ENCODE results near the gene C5.
"Not testable (repeated sequence)": the region's sequence is repeated elsewhere in the genome, so short reads cannot be mapped to it uniquely, and the experiment has no call there.

C5 gene

DNA sequence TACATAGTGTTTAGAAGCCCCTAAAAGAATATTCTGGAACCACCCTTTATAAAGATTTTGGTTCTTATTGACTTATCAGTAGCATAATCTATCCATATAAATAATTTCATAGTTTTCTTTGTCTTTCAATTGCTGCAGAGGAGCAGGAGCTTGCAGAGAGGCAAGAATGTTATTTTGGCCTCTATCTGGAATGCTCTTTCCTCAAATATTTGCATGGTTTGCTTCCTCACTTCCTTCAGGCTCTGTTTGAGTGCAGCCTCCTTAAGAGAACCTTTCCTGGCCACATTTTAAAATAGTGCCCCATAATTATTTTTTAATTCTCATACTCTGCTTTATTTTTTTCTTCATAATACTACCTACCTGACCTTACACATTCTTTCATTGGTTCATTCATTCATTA is 1.5 kb downstream of the C5 start:
- in situ Hi-C loops (cut with MboI; ENCODE audit: low sequenced_read_pairs) = no loop called here

DNA sequence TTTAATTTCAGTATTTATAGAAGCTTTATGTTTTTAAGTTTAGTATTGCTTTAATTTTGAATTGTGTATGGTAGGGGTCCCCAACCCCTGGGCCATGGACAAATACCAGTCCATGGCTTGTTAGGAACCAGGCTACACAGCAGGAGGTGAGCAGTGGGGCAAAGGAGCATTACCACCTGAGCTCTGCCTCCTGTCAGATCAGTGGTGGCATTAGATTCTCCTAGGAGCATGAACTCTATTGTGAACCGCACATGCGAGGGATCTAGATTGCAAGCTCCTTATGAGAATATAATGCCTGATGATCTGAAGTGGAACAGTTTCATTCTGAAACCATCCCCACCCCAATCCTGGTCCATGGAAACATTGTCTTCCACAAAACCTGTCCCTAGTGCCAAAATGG is 1.9 kb downstream of the C5 start:
- in situ Hi-C loops (cut with MboI; ENCODE audit: low sequenced_read_pairs) = no loop called here

DNA sequence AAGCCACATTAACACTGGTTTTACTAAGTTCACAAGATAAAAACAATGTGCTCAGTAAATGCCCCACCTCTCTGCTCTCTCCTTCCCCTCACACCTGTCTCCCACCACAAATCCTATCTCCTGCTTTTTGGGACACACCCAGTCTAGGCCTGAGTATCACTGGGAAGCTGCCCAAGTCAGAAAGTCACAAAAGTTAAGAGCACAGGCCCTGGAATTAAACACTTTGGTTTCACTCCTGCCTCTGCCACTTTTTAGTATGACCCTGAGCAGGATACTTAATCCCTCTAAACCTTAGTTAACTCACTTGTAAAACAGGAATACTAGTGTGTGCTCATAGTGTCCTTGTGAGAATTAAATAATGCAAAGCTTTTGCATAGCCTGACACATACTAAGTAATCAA is 11.3 kb downstream of the C5 start:
- in situ Hi-C loops (cut with MboI; ENCODE audit: low sequenced_read_pairs) = no loop called here

DNA sequence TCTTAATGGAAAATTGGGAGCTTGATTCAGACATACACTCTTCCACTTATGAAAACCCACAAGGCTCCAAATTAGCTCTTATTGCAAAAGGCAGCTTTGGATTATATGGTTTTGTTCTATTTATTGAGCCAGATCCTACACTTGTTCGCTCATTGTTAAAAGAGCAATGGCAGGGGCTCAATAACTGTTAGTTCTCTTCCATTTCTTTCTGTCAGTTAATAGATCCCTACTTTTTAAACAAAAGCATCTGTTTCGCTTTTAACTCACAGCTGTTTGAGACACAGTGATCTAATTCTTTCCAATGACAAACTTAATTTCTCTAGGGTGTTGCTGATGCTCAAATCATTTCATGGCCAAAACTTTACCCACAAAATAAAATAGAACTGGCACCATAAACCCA is 11.7 kb downstream of the C5 start:
- in situ Hi-C loops (cut with MboI; ENCODE audit: low sequenced_read_pairs) = no loop called here

DNA sequence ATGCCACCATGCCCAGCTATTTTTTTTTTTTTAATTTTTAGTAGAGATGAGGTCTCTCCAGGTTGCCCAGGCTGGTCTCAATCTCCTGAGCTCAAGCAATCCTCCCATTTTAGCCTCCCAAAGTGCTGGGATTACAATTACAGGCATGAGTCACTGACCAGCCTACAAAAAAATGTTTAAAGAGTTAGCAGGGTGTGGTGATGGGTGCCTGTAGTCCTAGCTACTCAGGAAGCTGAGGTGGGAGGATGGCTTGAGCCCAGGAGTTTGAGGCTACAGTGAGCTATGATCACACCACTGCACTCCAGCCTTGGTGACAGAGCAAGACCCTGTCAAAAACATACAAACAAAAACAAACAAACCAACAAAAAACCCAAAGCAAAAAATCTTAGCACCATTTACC is 14.4 kb downstream of the C5 start:
- in situ Hi-C loops (cut with MboI; ENCODE audit: low sequenced_read_pairs) = not testable (repeated sequence)

DNA sequence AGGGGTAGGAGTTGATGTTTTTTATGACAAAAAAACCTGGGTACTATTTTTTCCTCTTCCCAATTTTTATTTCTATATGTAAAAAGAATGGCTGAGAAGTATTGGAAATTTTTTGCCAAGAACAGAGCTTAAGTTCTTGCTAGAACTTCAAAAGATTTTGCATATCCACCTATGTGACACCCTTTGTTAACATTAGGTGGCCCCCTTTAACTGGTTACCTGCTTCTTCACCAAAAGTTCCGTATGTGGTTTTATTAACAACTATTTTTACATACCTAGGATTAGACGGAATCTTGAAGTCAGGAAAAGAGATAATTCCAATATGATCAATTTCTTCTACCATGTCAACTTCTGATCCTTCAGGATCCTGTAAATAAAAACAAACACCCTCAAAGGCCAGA is 15.5 kb downstream of the C5 start:
- in situ Hi-C loops (cut with MboI; ENCODE audit: low sequenced_read_pairs) = no loop called here

DNA sequence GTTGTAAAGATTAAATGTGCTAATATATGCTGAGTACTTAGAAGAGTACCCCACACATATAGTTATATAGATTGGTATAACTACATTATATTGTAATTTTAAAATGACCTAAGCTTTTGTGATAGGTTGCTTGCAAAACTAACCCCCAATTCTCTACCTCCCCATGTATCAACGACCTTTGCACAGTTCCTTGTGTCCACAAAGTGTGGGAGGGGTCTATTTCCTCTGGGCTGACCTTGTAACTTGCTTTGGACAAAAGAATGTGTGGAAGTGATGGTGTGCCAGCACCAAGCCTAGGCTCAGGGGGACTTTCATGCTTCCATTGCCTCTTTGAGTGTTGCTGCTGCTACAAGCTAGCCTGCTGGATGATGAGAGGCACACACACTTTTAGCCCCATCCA is 20.6 kb downstream of the C5 start:
- in situ Hi-C loops (cut with MboI; ENCODE audit: low sequenced_read_pairs) = no loop called here

DNA sequence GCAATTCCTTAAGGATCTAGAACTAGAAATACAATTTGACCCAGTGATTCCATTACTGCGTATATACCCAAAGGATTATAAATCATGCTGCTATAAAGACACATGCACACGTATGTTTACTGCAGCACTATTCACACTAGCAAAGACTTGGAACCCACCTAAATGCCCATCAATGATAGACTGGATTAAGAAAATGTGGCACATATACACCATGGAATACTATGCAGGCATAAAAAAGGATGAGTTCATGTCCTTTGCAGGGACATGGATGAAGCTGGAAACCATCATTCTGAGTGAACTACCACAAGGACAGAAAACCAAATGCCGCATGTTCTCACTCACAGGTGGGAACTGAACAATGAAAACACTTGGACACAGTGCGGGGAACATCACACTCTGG is 21.8 kb downstream of the C5 start:
- in situ Hi-C loops (cut with MboI; ENCODE audit: low sequenced_read_pairs) = not testable (repeated sequence)

DNA sequence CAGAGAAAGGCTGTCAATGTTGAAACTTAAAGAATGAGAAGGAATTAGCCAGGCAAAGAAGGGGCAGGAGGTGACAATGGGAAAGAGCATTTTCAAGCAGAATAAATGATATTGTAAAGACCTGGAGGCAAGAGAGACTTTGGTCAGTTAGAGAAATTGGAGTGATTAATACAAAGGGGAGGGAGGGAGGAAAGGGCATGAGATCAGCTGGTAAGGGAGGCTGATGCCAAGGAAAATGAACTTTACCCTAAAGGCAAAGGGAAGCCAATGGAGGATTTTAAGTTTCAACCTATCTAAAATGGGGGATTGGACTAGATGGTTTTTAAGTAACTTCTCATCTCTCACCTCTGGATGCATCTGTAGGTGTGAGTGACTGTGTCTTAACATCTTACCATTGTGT is 23.3 kb downstream of the C5 start:
- in situ Hi-C loops (cut with MboI; ENCODE audit: low sequenced_read_pairs) = no loop called here

DNA sequence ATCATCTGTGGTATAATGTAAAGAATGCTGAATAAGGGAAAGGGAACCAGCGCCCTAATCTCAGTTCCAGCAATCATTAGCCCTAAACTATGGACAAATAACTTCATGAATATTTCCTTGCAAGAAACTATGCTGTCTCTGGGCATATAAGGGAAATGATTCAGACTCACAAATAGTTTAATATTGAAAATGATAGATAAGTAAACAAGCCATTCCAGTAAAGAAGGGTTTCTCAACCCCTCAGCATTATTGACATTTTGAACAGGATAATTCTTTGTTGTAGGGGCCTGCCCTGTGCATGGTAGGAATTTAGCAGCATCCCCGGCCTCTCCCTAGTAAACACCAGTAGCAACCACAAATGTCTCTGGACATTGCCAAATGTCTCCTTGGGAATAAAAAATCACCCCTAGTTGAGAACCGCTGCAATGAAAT is 23.8 kb downstream of the C5 start:
- in situ Hi-C loops (cut with MboI; ENCODE audit: low sequenced_read_pairs) = no loop called here

DNA sequence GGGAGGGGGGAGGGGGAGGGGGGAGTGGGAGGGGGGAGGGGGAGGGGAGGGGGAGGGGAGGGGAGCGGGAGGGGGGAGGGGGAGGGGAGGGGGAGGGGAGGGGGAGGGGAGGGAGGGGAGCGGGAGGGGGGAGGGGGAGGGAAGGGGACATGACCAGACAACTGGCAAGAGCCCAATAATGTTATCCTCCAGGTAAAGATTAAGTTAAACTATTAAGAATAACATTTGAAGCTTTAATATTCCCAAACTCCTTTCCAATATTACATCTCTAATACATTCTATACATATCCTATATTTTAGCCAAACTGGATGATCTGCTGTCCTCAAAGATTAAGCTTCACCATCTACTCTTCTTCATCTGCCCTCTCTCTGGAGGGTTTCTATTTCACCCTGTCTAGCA is 25.8 kb downstream of the C5 start:
- in situ Hi-C loops (cut with MboI; ENCODE audit: low sequenced_read_pairs) = no loop called here

DNA sequence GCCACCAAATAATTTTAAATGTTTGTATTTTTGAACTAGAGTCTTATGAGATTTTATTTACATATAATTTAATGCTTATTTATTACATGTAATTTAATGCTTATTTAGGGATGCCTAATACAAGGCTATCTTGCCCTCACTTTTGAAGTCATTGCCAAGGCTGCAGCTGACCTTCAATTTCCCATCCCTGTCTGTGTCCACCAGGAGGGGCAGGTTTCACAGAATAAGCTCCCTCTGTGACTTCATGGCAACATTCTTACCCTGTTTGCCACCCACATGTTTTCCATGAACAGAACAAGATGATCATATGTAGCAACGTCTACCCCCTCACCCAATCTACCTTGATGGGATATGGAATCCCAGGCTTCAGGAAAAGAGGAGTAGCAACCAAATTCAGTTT is 27.0 kb downstream of the C5 start:
- in situ Hi-C loops (cut with MboI; ENCODE audit: low sequenced_read_pairs) = no loop called here

DNA sequence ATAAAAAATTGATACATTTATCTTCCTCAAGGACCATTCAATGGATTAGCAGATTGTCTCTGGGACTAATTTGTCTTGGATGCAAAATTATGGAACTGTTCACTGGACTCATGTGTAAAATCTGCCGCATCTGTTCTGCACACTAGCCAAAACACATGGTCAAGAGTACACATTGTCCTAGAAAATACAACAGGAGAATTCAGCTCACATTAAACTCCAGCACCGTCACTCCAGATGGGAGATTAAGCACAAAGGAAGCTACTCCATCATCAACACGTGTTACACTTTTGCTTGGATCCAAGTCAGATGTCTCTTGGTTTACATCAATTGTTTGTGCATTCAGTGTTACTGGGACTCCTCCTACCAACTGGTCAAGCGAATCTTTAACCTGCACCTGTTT is 28.8 kb downstream of the C5 start:
- in situ Hi-C loops (cut with MboI; ENCODE audit: low sequenced_read_pairs) = no loop called here

DNA sequence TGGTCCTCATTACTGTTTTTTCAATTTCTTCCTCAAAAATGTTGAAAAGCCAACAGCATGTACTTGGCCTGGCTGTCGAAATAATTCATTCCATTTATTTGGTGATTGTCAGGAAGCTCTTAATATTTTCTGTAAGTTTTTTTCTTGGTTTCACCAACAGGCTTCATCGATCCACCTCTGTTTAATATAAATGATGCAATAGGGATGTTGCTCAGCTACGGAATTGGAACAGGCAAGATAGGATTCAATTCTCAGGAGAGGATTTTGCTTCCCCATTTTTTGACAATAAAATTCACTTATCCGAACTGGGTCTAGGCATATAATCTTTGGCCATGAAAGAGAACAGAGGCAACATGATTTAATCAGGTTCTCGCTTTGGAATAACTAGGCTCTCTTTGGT is 30.8 kb downstream of the C5 start:
- in situ Hi-C loops (cut with MboI; ENCODE audit: low sequenced_read_pairs) = no loop called here

DNA sequence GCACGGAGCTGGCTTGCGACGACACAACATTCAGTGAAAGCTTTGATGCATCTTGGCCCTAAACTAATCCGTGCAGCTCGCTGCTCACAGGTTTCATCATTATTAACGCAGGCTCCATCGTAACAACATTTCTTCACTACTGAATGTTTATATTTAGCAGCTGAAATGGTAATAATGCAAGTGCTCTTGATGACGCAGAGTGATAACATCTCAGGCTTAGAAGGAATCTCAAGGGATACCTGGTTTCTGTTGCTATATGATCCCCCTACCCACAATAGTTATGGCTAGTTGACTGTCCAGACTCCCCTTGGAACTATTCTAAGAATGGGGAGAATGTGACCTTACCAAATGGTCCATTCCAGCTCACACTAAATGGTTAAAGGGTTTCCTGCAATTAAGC is 36.2 kb downstream of the C5 start:
- in situ Hi-C loops (cut with MboI; ENCODE audit: low sequenced_read_pairs) = no loop called here

DNA sequence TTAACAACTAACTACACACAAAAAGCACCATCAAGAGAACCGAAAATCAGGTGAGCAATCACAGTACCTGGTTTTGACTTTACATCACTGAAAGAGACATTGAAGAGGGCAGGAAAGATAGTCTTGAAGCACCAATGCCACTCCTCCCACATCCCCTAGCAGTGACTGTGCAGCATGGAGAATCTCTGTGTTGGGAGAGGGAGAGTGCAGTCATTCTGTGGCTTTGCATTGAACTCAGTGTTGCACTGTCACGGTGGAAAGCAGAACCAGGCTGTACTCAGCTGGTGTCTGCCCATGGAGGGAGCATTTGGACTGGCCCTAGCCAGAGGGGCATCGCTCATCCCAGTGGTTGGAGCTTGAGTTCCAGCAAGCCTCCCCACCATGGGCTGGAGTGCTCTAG is 40.4 kb downstream of the C5 start:
- in situ Hi-C loops (cut with MboI; ENCODE audit: low sequenced_read_pairs) = no loop called here

DNA sequence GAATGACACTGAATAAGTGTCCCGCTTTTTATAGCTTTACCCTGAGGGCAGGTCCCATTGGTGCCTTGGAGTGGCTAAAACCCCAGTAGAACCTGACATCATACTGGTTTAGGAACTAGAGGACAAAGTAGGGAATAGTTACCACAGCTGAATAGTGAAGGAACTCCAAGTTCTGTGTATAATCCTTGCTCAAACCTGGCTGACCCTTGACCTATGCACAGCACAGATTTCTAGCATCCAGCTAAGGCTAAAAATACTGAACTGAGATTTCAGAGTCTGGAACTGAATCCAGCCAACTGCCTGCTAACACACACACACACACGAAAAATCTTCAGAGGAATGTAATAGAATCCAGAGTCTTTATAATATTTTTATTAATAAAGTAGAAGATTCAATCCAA is 50.8 kb downstream of the C5 start:
- in situ Hi-C loops (cut with MboI; ENCODE audit: low sequenced_read_pairs) = no loop called here

DNA sequence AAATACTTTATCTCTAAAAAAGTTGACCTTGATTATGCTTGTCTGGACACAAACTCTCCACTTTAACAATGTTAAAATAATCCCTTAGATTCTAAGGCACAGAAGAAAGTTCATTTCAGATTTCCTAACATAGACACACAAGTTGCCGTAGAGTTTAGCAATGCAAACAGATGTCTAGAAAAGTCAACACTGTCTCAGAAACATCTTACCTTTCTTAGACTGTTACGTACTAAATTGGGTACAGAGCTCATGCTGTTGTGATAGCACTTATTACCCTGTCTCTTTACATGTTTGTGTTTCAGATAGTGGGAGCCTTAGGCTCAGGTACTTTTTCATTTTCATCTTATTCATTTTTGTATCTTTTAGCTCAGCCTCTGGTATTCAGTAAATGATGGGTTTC is 52.0 kb downstream of the C5 start:
- in situ Hi-C loops (cut with MboI; ENCODE audit: low sequenced_read_pairs) = no loop called here

DNA sequence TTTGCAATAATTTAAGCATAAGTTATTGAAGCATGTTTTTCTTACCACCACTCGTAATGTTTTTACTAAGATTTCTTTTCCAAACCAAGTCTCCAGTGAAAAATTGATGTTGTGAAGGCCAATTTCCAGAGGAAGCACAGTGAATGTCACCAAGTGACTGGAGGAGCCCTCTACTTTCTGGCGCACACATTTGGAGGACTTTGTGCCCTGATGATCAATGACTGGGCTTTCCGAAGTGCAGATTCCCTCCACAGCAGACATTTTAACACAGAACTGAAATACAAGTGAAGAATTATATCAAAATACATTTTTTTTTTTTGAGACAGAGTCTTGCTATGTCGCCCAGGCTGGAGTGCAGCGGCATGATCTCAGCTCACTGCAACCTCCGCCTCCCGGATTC is 52.6 kb downstream of the C5 start:
- in situ Hi-C loops (cut with MboI; ENCODE audit: low sequenced_read_pairs) = no loop called here

DNA sequence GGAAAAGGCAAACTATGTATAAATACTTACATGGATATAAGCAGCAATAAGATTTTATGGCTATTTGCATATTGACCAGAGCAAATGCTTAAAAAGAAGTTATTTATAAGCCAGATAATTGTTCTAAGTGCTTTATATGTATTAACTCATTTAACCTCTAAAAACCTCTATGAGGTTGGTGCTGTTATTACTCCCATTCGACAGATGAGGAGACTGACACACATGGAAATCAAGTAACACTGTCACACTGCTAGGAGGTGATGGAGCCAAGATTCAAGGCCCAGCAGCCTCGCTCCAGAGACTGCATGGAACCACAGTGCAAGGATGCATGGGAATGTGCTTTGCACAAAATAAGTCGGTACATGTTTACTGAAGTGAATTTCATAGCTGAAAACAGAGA is 53.7 kb downstream of the C5 start:
- in situ Hi-C loops (cut with MboI; ENCODE audit: low sequenced_read_pairs) = no loop called here

DNA sequence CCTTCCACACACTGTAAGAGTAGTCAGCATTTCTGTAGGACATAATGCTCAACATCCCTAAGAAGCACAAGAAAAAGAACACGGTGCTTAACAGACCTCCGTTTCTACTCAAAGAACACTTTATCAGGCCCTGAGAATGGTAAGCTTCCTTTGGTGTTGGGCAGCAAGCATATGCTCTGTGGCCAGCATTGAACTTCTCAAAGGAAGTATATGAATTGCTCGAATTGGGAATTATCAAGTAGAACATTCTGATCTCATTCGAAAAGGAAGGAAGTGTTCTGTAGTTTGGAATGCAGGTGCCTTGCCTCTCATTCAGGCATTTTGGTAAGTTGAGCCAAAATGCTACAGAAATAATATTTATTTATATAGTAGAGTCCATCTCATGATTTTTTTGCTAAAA is 61.0 kb downstream of the C5 start:
- in situ Hi-C loops (cut with MboI; ENCODE audit: low sequenced_read_pairs) = no loop called here

DNA sequence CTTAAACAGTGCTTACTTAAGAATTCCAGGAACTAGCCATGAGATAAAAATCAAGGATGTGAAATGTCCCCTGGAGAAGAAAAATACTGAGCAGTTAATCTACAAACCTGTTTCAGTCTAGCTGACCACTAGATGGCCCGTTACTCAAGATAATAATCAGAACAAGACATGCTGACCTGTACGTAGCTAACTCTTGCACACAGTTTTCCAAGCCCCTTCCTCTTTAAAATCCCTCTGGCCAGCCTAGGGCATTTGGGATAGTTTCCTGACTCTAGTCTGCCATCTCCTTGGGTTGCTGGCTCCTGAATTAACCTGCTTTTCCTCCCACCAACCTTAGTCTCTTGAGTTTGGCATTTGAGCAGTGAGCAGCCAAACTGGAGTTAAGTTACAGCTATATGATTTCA is 64.3 kb downstream of the C5 start:
- in situ Hi-C loops (cut with MboI; ENCODE audit: low sequenced_read_pairs) = no loop called here

DNA sequence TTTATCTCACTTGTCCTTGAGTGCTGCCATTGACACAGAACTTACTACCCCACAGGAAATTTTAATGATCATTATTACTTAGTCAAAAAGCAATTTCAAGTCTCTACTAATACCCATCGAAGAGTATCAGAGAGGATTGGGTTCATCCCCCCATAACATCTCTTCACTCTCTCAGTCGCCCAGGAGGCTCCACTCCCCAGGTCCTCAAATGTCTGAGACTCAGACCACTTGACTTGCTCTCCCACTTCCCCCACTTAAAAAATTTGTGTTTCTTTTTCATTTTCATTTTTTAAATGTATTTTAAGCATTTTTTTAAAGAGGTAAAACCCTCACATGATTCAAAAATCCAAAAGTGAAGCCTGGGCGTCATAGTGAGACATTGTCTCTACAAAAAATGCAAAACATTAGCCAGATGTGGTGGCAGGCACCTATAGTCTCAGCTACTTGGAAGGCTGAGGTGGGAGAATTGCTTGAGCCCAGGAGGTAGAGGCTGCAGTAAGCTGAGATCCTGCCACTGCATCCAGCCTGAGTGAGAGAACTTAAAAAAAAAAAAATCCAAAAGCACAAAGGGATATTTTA is 66.7 kb downstream of the C5 start:
- in situ Hi-C loops (cut with MboI; ENCODE audit: low sequenced_read_pairs) = no loop called here

DNA sequence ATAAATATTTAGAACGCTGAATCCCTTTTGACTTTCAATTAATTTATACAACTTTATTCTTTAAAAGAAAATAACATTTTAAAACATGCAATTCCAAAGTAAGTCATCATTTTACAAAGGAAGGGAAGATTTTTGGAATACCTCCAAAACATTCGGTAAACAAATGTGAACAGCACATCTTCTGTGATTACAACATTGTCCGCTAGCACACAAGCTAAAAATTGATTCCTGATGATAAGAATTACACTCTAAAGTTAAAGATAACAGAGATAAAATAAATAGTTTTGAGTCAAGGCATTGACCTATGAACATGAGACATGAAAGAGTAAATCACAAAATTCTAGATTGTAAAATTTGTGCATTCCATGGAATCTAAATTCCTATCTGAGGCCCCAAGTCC is 67.2 kb downstream of the C5 start:
- in situ Hi-C loops (cut with MboI; ENCODE audit: low sequenced_read_pairs) = no loop called here

Measured in HL-60/S4 treated with retinoic acid at 250 ng/mL for 4 days and 3 days (cell line).